Upper lobe of left lung (tissue), 6 donors: ENCODE results near the gene TMEM106C. TPM values are rescaled to one million over a fixed set of nuclear protein-coding genes. Genes with fewer than 3 reads are reported as not detected.
A peak's percentile ranks its signal among the peaks of the same experiment; 100 is the strongest.

ENCODE experiments used
- ATAC-seq, 2 donors: fragments of 200-7000 bp; cut with Tn5 transposase; one replicate each; pipeline ENCODE4 v1.9.1; 2022; ENCODE audit warnings: mild to moderate bottlenecking in 2 of 2, moderate library complexity in 2 of 2; ENCODE audit not compliant: low FRiP score in 2 of 2
- DNase-seq, 2 donors: peaks; one replicate each; pipeline ENCODE4 v3.0.0-alpha.2; 2019 to 2020
- H3K27ac ChIP-seq, 4 donors: fragments of 200-600 bp; sonication (generic); one replicate each; pipeline ENCODE4 v1.5.1; 2016 to 2019
- H3K27me3 ChIP-seq, 4 donors: fragments of 200-600 bp; sonication (generic); one replicate each; pipeline ENCODE4 v1.5.1; 2017 to 2019
- H3K36me3 ChIP-seq, 4 donors: fragments of 200-600 bp; sonication (generic); one replicate each; pipeline ENCODE4 v1.5.1; 2016 to 2019
- H3K4me1 ChIP-seq, 4 donors: fragments of 200-600 bp; sonication (generic); one replicate each; pipeline ENCODE4 v1.5.1; 2018 to 2019
- H3K4me3 ChIP-seq, 4 donors: fragments of 200-600 bp; sonication (generic); one replicate each; pipeline ENCODE4 v1.5.1; 2017 to 2019; ENCODE audit warnings: mild to moderate bottlenecking in 2 of 4, moderate library complexity in 1 of 4
- H3K9me3 ChIP-seq, 4 donors: fragments of 200-600 bp; sonication (generic); one replicate each; pipeline ENCODE4 v1.5.1; 2018 to 2019
- CTCF ChIP-seq, 6 experiments: fragments of 450-650 bp in 4 of 6; fragments of 200-600 bp in 2 of 6; sonication (generic) in 2 of 6; IDR thresholded peaks; one replicate each; pipeline ENCODE4 v1.5.1; 2016 to 2019; ENCODE audit warnings: antibody characterized with exemption in 6 of 6
- EP300 ChIP-seq, 4 donors: sonication (generic); formaldehyde crosslinking; IDR thresholded peaks; one replicate each; pipeline ENCODE4 v1.5.1; 2017; ENCODE audit warnings: antibody characterized with exemption in 4 of 4, control low read depth in 2 of 4
- POLR2A ChIP-seq, 4 donors: fragments of 450-650 bp; IDR thresholded peaks; one replicate each; pipeline ENCODE4 v1.5.1; 2016 to 2017; ENCODE audit warnings: antibody characterized with exemption in 4 of 4, mild to moderate bottlenecking in 2 of 4
- POLR2AphosphoS5 ChIP-seq, 2 donors: sonication (generic); formaldehyde crosslinking; IDR thresholded peaks; one replicate each; pipeline ENCODE4 v1.5.1; 2017; ENCODE audit warnings: antibody characterized with exemption in 2 of 2
- WGBS, 2 donors: methylation state at CpG; one replicate each; pipeline ENCODE4 v1.1.5; 2017 to 2018; 5-methylcytosine and 5-hydroxymethylcytosine counted together
- total RNA-seq, 6 donors: library from RNA; depleted of rRNA in 4 of 6; stranded (reverse); fragments of >200 nt in 4 of 6; gene quantifications; one replicate each; pipeline versions ENCODE4 v1.1.0 to v1.2.1, GENCODE V29; 2016 to 2021
- donor health status: DM: no; HTN: no; CAD: no; lungs with moderate emphysema.
- donor health status: DM: no; HTN: yes; CAD: no; lungs with severe emphysema.

Gene TMEM106C
- total RNA-seq, 6 donors from 2014 or later = 32.8 to 90.6 (median 38.5) TPM

DNA sequence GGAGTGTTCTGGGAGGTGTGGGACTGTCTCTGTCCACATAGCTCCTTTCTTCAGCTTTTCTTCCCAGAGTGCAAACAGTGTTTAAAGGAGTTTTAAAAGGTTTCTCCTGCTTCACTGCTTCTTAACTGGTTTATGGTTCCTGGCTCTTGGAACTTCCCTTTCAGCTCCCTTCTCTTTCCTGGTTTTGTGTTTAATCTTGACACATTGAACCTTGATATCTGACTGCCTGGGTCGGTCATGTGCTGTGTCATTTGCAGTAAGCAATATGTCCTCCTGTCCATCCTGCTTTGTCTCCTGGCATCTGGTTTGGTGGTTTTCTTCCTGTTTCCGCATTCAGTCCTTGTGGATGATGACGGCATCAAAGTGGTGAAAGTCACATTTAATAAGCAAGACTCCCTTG, 2.2 kb downstream of the TMEM106C start:
- H3K9me3 ChIP-seq = no peaks in the 10 kb centered on the region
- no peaks in the 10 kb centered on the region for H3K27me3 ChIP-seq
- DNase-seq (no peak), ATAC-seq (no peak)
- peaks cover 5 to 21% (median 14%) of the 10 kb centered on the region in 4 donors for H3K4me1 ChIP-seq
- no peak overlapping the region for H3K4me3 ChIP-seq
- peaks cover 0 to 19% (median 4%) of the 10 kb centered on the region in 4 donors for H3K36me3 ChIP-seq
- 75 to 78% methylated on average over 3 of the region's 3 CpGs for WGBS, 2 donors
- no peak overlapping the region for H3K27ac ChIP-seq
- TF ChIP-seq CTCF (IDR thresholded peaks at IDR 0.05) (no peak), EP300 (IDR thresholded peaks at IDR 0.05) (no peak), POLR2A (IDR thresholded peaks at IDR 0.05) (no peak), POLR2AphosphoS5 (IDR thresholded peaks at IDR 0.05) (no peak)

GRCh38 chr12:47967461-47968321, 4.3 kb downstream of the TMEM106C start:
- no peaks in the 10 kb centered on the region for H3K9me3 ChIP-seq
- 58 to 83% methylated on average over 5 of the region's 5 CpGs for WGBS, 2 donors
- peak overlapping the region in 1 of 4 donors; percentile 32 for H3K27ac ChIP-seq
- ATAC-seq (peak in 1 of 2 donors; percentile 40), DNase-seq (no peak)
- TF ChIP-seq CTCF (IDR thresholded peaks at IDR 0.05) (no peak), EP300 (IDR thresholded peaks at IDR 0.05) (no peak), POLR2A (IDR thresholded peaks at IDR 0.05) (no peak), POLR2AphosphoS5 (IDR thresholded peaks at IDR 0.05) (no peak)
- no peaks in the 10 kb centered on the region for H3K27me3 ChIP-seq
- peaks cover 0 to 19% (median 4%) of the 10 kb centered on the region in 4 donors for H3K36me3 ChIP-seq
- no peak overlapping the region for H3K4me3 ChIP-seq
- H3K4me1 ChIP-seq = peaks cover 5 to 21% (median 14%) of the 10 kb centered on the region in 4 donors

DNA sequence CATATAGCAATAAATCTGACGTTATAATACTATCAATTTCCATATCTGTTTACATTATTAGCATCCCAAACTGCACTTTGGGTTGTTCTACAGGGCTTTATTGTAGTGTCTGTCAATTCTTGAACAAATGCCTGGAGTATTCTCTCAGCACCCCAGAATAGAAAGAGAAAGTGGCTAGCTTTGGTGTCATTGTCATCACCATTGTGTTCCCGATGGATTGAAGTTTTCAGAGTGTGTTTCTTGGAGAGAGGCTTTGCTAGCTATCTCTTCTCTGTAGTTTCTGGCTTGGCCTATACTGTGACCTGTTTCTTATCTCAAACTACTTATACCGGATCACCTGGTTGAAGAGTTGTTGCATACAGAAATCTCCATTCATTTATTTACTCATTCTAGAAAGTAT, 6.4 kb downstream of the TMEM106C start:
- no peak for DNase-seq
- WGBS, 2 donors = 60 to 73% methylated on average over 3 of the region's 3 CpGs
- no peaks in the 10 kb centered on the region for H3K27me3 ChIP-seq

DNA sequence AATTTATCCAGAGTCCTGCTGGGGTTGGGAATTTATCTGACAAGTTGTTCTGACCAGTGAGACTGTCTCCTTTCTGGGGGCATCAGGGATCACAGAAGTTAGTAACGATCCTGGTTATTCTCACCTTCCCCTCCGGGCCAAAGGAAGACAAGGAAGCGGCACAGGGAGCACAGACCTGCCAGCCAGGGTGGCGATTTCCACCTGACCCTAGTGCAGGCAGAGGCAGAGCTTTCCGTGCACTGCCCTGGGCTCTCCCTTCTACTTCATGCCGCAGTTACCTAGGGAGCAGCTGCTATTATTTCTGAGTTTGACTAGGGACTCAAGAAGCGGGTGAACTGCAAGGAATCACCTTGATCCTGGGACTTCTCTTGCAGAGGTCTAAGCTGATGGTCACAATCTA, 7.4 kb downstream of the TMEM106C start:
- no peak for ATAC-seq
- Histone ChIP-seq H3K9me3 (no peaks in the 10 kb centered on the region), H3K27ac (no peak overlapping the region), H3K4me3 (no peak overlapping the region), H3K27me3 (no peaks in the 10 kb centered on the region), H3K36me3 (peaks cover 0 to 17% (median 4%) of the 10 kb centered on the region in 4 donors), H3K4me1 (no peaks in the 10 kb centered on the region)
- TF ChIP-seq CTCF (IDR thresholded peaks at IDR 0.05) (no peak), EP300 (IDR thresholded peaks at IDR 0.05) (no peak), POLR2A (IDR thresholded peaks at IDR 0.05) (no peak), POLR2AphosphoS5 (IDR thresholded peaks at IDR 0.05) (no peak)
- WGBS, 2 donors = 86 to 93% methylated on average over 1 to 7 of the region's 7 CpGs
- DNase-seq = no peak

More for the DNA sequence above, 6.4 kb downstream of the TMEM106C start:
- no peaks in the 10 kb centered on the region for H3K9me3 ChIP-seq
- peaks cover 0 to 19% (median 4%) of the 10 kb centered on the region in 4 donors for H3K36me3 ChIP-seq
- no peak overlapping the region for H3K4me3 ChIP-seq
- peaks cover 0 to 6% (median under 1%) of the 10 kb centered on the region in 4 donors for H3K4me1 ChIP-seq
- TF ChIP-seq POLR2A (IDR thresholded peaks at IDR 0.05) (no peak), CTCF (IDR thresholded peaks at IDR 0.05) (no peak), EP300 (IDR thresholded peaks at IDR 0.05) (no peak), POLR2AphosphoS5 (IDR thresholded peaks at IDR 0.05) (no peak)
- no peak for ATAC-seq
- H3K27ac ChIP-seq = no peak overlapping the region
